HCT116 (cell line): ENCODE data around the gene RSAD1. TPM values are rescaled to one million over a fixed set of nuclear protein-coding genes. Genes with fewer than 3 reads are reported as not detected.

ENCODE experiments used
- ATAC-seq: fragments of 200-7000 bp; cut with Tn5 transposase; 2 replicates; pipeline ENCODE4 v1.9.1; 2020; ENCODE audit warnings: mild to moderate bottlenecking, moderate library complexity
- BruUV-seq: library from RNA; stranded (reverse); fragments of 400-500 nt; replicated peaks from 2 replicates; lab custom pipeline; 2021; lab: Mats Ljungman, UMichigan
- CTCF ChIA-PET: fragments of 300-600 bp; sonication (Branson Sonifier 250); formaldehyde crosslinking; loops from one replicate; lab custom pipeline; 2021; ENCODE audit warnings: antibody characterized with exemption; lab: Charles Lee
- POLR2A ChIA-PET: fragments of 300-600, 350-600 bp; sonication (Branson Sonifier 250); formaldehyde crosslinking; loops from one replicate; lab custom pipeline; 2021; ENCODE audit warnings: antibody characterized with exemption; lab: Charles Lee
- RAD21 ChIA-PET, 2 experiments: fragments of 300-600 bp; sonication (Branson Sonifier 250); formaldehyde crosslinking; loops; one replicate each; lab custom pipeline; 2023; ENCODE audit warnings: low total read pairs in 2 of 2; ENCODE audit not compliant: uncharacterized antibody in 2 of 2, unreplicated experiment in 2 of 2, low non-redundant PET in 1 of 2; lab: Charles Lee
- DNase-seq: peaks from one replicate; pipeline ENCODE4 v3.0.0-alpha.2; 2010; ENCODE audit warnings: low read depth, low spot score
- H2AFZ ChIP-seq: fragments of 200-600 bp; shearing (Covaris generic), sonication (generic); 2 replicates; pipeline ENCODE4 v1.6.1; 2017; ENCODE audit warnings: low read depth, mixed run types, mixed read lengths, antibody characterized with exemption, low read length; ENCODE audit not compliant: poor library complexity, severe bottlenecking
- H3K27ac ChIP-seq: 2 replicates; pipeline ENCODE4 v1.5.1; 2012; ENCODE audit warnings: low read depth, low read length
- H3K27me3 ChIP-seq: fragments of 200-600 bp; sonication (generic); 2 replicates; pipeline ENCODE4 v1.6.1; 2016; ENCODE audit warnings: mixed run types, low read length, mixed read lengths; ENCODE audit not compliant: insufficient read depth
- H3K36me3 ChIP-seq, 2 experiments: fragments of 200-500 bp in 1 of 2; fragments of 200-600 bp in 1 of 2; sonication (Bioruptor generic) in 1 of 2; sonication (generic) in 1 of 2; 2 replicates each; pipeline versions ENCODE4 v1.5.1 to v1.6.1; 2014 to 2016; ENCODE audit warnings: low read length in 2 of 2, inconsistent platforms in 1 of 2, mixed read lengths in 1 of 2, mixed run types in 1 of 2; ENCODE audit not compliant: insufficient read depth in 2 of 2, control insufficient read depth in 1 of 2
- H3K4me1 ChIP-seq, 2 experiments: fragments of 200-600 bp in 1 of 2; sonication (generic) in 1 of 2; 2 replicates each; pipeline versions ENCODE4 v1.5.1 to v1.6.1; 2012 to 2017; ENCODE audit warnings: low read length in 2 of 2, inconsistent platforms in 1 of 2, mild to moderate bottlenecking in 1 of 2, mixed read lengths in 1 of 2, mixed run types in 1 of 2, moderate library complexity in 1 of 2; ENCODE audit not compliant: insufficient read depth in 2 of 2, control insufficient read depth in 1 of 2
- H3K4me2 ChIP-seq: fragments of 200-600 bp; sonication (generic); 2 replicates; pipeline ENCODE4 v1.6.1; 2017; ENCODE audit warnings: mixed run types, low read length, mixed read lengths
- H3K4me3 ChIP-seq, 2 experiments: fragments of 200-600 bp in 1 of 2; sonication (generic) in 1 of 2; replicated peaks in 1 of 2; 2 replicates each; pipeline ENCODE4 v1.5.1; 2011 to 2016; ENCODE audit warnings: low read length in 2 of 2, control low read depth in 1 of 2, low read depth in 1 of 2, mild to moderate bottlenecking in 1 of 2, mixed read lengths in 1 of 2, mixed run types in 1 of 2
- H3K79me2 ChIP-seq: fragments of 200-600 bp; sonication (generic); 2 replicates; pipeline ENCODE4 v1.6.1; 2017; ENCODE audit warnings: mild to moderate bottlenecking, mixed run types, low read length, moderate library complexity, mixed read lengths; ENCODE audit not compliant: insufficient read depth
- H3K9ac ChIP-seq: fragments of 200-600 bp; sonication (generic); 2 replicates; pipeline ENCODE4 v1.6.1; 2016; ENCODE audit warnings: low read length, mixed read lengths
- H3K9me2 ChIP-seq: fragments of 200-600 bp; sonication (generic), shearing (Covaris generic); 2 replicates; pipeline ENCODE4 v1.6.1; 2017; ENCODE audit warnings: mixed run types, mild to moderate bottlenecking, moderate library complexity; ENCODE audit not compliant: insufficient read depth
- H3K9me3 ChIP-seq, 2 experiments: fragments of 200-500 bp in 1 of 2; fragments of 200-600 bp in 1 of 2; sonication (Bioruptor generic) in 1 of 2; sonication (generic) in 1 of 2; 2 replicates each; pipeline ENCODE4 v1.6.1; 2014 to 2017; ENCODE audit warnings: low read length in 2 of 2, mixed read lengths in 2 of 2, inconsistent platforms in 1 of 2, low read depth in 1 of 2, mild to moderate bottlenecking in 1 of 2, mixed run types in 1 of 2, moderate library complexity in 1 of 2; ENCODE audit not compliant: control insufficient read depth in 1 of 2, insufficient read depth in 1 of 2
- H4K20me1 ChIP-seq: fragments of 200-600 bp; sonication (generic), shearing (Covaris generic); 2 replicates; pipeline ENCODE4 v1.6.1; 2017; ENCODE audit warnings: mixed run types, mild to moderate bottlenecking, moderate library complexity; ENCODE audit not compliant: insufficient read depth
- ATF3 ChIP-seq: IDR thresholded peaks from 2 replicates; pipeline ENCODE4 v1.6.1; 2012
- CTCF ChIP-seq, 3 experiments: fragments of 200-600 bp in 1 of 3; sonication (generic) in 1 of 3; IDR thresholded peaks in 2 of 3; conservative IDR thresholded peaks in 1 of 3; 2 replicates each; pipeline ENCODE4 v1.5.1; 2012 to 2017; ENCODE audit warnings: low read depth in 2 of 3, low read length in 2 of 3, antibody characterized with exemption in 1 of 3, borderline replicate concordance in 1 of 3, control low read depth in 1 of 3, mild to moderate bottlenecking in 1 of 3, mixed read lengths in 1 of 3, mixed run types in 1 of 3, moderate library complexity in 1 of 3; ENCODE audit not compliant: insufficient read depth in 1 of 3
- EGR1 ChIP-seq: IDR thresholded peaks from 2 replicates; pipeline ENCODE4 v1.6.1; 2012; ENCODE audit warnings: low read depth
- EZH2 ChIP-seq: fragments of 200-600 bp; sonication (generic); IDR thresholded peaks from 2 replicates; pipeline ENCODE4 v1.6.1; 2017; ENCODE audit warnings: antibody characterized with exemption, mixed run types
- EZH2phosphoT487 ChIP-seq: fragments of 200-600 bp; IDR thresholded peaks from 2 replicates; pipeline ENCODE4 v1.6.1; 2018; ENCODE audit warnings: antibody characterized with exemption, borderline replicate concordance
- JUND ChIP-seq: IDR thresholded peaks from 2 replicates; pipeline ENCODE4 v1.6.1; 2012
- MAX ChIP-seq: IDR thresholded peaks from 2 replicates; pipeline ENCODE4 v1.6.1; 2012
- POLR2A ChIP-seq: IDR thresholded peaks from 2 replicates; pipeline ENCODE4 v1.7.0; 2011; ENCODE audit warnings: borderline replicate concordance; ENCODE audit not compliant: insufficient read depth, insufficient read length; ENCODE audit errors: extremely low read depth
- POLR2AphosphoS5 ChIP-seq: IDR thresholded peaks from 2 replicates; pipeline ENCODE4 v1.6.1; 2011; ENCODE audit warnings: mild to moderate bottlenecking, low read depth, low read length, moderate library complexity
- RAD21 ChIP-seq: IDR thresholded peaks from 2 replicates; pipeline ENCODE4 v1.6.1; 2012; ENCODE audit warnings: low read depth, mild to moderate bottlenecking
- REST ChIP-seq: IDR thresholded peaks from 2 replicates; pipeline ENCODE4 v1.6.1; 2012; ENCODE audit warnings: low read depth
- SIN3A ChIP-seq: IDR thresholded peaks from 2 replicates; pipeline ENCODE4 v1.6.1; 2012; ENCODE audit warnings: low read depth
- SP1 ChIP-seq: IDR thresholded peaks from 2 replicates; pipeline ENCODE4 v1.6.1; 2012; ENCODE audit warnings: low read depth
- SRF ChIP-seq: IDR thresholded peaks from 2 replicates; pipeline ENCODE4 v1.6.1; 2012; ENCODE audit warnings: low read depth
- TCF7L2 ChIP-seq: IDR thresholded peaks from 2 replicates; pipeline ENCODE4 v1.7.0; 2011; ENCODE audit warnings: borderline replicate concordance, inconsistent platforms; ENCODE audit not compliant: insufficient read depth, insufficient read length; ENCODE audit errors: extremely low read depth
- YY1 ChIP-seq: IDR thresholded peaks from 2 replicates; pipeline ENCODE4 v1.6.1; 2011; ENCODE audit warnings: low read length, low read depth, moderate library complexity, mild to moderate bottlenecking; ENCODE audit not compliant: insufficient replicate concordance; ENCODE audit errors: extremely low read depth
- intact Hi-C: fragments of 100-400 bp; cut with micrococcal nuclease; formaldehyde crosslinking; loops from 2 replicates; pipeline ENCODE4 v1.10.0; 2022
- total RNA-seq: library from RNA; stranded (reverse); gene quantifications from one replicate; pipeline ENCODE4 v1.2.1, GENCODE V29; 2021; ENCODE audit not compliant: unreplicated experiment

RSAD1 gene
- total RNA-seq, 1 experiment from 2014 or later, result 82.7 TPM

- TF ChIP-seq ATF3, result no peak
- TF ChIP-seq POLR2A, result no peak
- TF ChIP-seq SIN3A, result no peak
- TF ChIP-seq JUND, result no peak
- TF ChIP-seq POLR2AphosphoS5, result no peak
- no peak for TF ChIP-seq YY1
- no peak for TF ChIP-seq SRF
- TF ChIP-seq SP1, result no peak
- no peak for TF ChIP-seq REST
- TF ChIP-seq TCF7L2, result no peak
- TF ChIP-seq RAD21, result no peak
- no peak for TF ChIP-seq EZH2
- no peak for TF ChIP-seq CTCF (IDR thresholded peaks at IDR 0.05 in 2 of 3, conservative IDR thresholded peaks at IDR 0.05 in 1 of 3; ENCODE audit: borderline replicate concordance in 1 of 3, insufficient read depth in 1 of 3, low read depth in 2 of 3, low read length in 2 of 3)
- TF ChIP-seq EZH2phosphoT487, result no peak
- TF ChIP-seq MAX, result no peak
- TF ChIP-seq EGR1, result no peak
- TF ChIP-seq, all 23 proteins: peak for 0
- DNase-seq (no peak), ATAC-seq (no peak)
- no peak overlapping the region for H3K4me3 ChIP-seq
- H3K9me3 ChIP-seq, result no peaks in the 10 kb centered on the region
- intact Hi-C loops, result no loop called here
- H3K27me3 ChIP-seq, result no peaks in the 10 kb centered on the region
- no peaks in the 10 kb centered on the region; a peak in 1 of 4 replicates for H3K4me1 ChIP-seq
- H3K79me2 ChIP-seq, result no peaks in the 10 kb centered on the region
- H3K9ac ChIP-seq, result no peak overlapping the region
- no peak overlapping the region for H2AFZ ChIP-seq
- POLR2A ChIA-PET, result no interaction called here
- no peak overlapping the region for H3K4me2 ChIP-seq
- no peak overlapping the region for H3K27ac ChIP-seq
- no peaks in the 10 kb centered on the region for H4K20me1 ChIP-seq
- RAD21 ChIA-PET, result no interaction called here
- CTCF ChIA-PET, result no interaction called here
- H3K36me3 ChIP-seq, result no peaks in the 10 kb centered on the region
- no peaks in the 10 kb centered on the region for H3K9me2 ChIP-seq
- no TSS peak for BruUV-seq
Observed at GRCh38 chr17:50472286-50472685, 6.4 kb upstream of the RSAD1 start.
